ENCODE measurements around the gene OR11H12. TPM values are rescaled to one million over a fixed set of nuclear protein-coding genes. Genes with fewer than 3 reads are reported as not detected.
"Not testable (repeated sequence)": the region's sequence is repeated elsewhere in the genome, so short reads cannot be mapped to it uniquely, and the experiment has no call there.

OR11H12 gene
- total and polyA plus RNA-seq, 2 experiments from 2014 or later, result not detected

DNA sequence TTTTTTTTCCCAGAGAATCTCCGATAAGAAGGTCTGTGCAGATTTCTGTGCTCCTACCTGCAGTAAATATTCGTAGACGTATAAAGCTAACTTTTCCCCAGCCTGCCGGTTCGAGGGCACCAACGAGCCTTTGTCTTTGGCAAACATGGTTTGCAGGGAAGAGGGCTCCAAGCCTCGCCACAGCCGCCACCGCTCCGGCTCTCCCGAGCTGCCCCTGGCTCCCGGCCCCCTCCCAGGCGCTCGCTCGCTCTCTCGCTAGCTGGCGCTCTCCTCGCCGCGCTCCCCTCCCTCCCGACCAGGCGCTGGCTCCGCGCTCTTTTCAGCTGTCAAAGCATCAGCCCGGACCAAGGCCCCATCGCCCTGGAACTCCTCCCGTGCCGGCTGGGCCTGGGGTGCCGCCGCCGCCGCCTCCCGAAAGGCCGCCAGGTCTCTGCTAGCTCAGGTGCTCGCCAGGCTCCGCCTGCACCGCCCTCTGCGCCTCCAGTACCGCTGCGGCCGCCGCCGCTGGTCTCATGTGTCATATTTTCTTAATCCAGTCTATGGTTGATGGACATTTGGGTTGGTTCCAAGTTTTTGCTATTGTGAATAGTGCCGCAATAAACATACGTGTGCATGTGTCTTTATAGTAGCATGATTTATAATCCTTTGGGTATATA is 45.3 kb downstream of the OR11H12 start:
- not testable (repeated sequence) for DNase-seq (ENCODE audit: low spot score)

More for the DNA sequence above, 45.3 kb downstream of the OR11H12 start:
- H3K27me3 ChIP-seq (ENCODE audit: insufficient read depth); H3K4me3 Mint-ChIP-seq; ATAC-seq; H3K4me2 ChIP-seq; H3K4me1 Mint-ChIP-seq; H2AFZ ChIP-seq; H3K4me3 ChIP-seq; H3K36me3 ChIP-seq (ENCODE audit: insufficient read depth); H3K9me2 ChIP-seq (ENCODE audit: insufficient read depth); H3K27ac Mint-ChIP-seq; H3K36me3 Mint-ChIP-seq (ENCODE audit: low read depth); H4K20me1 ChIP-seq (replicated peaks; ENCODE audit: insufficient read depth); H3F3A ChIP-seq (replicated peaks; ENCODE audit: low read depth); H3K4me1 ChIP-seq (ENCODE audit: insufficient read depth); H3K79me2 ChIP-seq (replicated peaks; ENCODE audit: insufficient read depth); H3K27me3 Mint-ChIP-seq (ENCODE audit: insufficient read depth, low read depth, poor library complexity); H3K27ac ChIP-seq (ENCODE audit: low read depth): not testable (repeated sequence)
- peaks cover 26% of the 10 kb centered on the region for H3K9me3 Mint-ChIP-seq

Small RNAs within 50 kb of the gene (small RNA-seq; reads per million reads assigned to genes)
- not detected for gene CR383656.6 (ENCODE audit: low replicate concordance)
- not detected for gene CR383656.7 (ENCODE audit: low replicate concordance)
- not detected for gene CR383656.9 (ENCODE audit: low replicate concordance)
